ENCODE measurements around the gene FGD3.
"Not testable (repeated sequence)": the region's sequence is repeated elsewhere in the genome, so short reads cannot be mapped to it uniquely, and the experiment has no call there.

FGD3 gene, protein sequence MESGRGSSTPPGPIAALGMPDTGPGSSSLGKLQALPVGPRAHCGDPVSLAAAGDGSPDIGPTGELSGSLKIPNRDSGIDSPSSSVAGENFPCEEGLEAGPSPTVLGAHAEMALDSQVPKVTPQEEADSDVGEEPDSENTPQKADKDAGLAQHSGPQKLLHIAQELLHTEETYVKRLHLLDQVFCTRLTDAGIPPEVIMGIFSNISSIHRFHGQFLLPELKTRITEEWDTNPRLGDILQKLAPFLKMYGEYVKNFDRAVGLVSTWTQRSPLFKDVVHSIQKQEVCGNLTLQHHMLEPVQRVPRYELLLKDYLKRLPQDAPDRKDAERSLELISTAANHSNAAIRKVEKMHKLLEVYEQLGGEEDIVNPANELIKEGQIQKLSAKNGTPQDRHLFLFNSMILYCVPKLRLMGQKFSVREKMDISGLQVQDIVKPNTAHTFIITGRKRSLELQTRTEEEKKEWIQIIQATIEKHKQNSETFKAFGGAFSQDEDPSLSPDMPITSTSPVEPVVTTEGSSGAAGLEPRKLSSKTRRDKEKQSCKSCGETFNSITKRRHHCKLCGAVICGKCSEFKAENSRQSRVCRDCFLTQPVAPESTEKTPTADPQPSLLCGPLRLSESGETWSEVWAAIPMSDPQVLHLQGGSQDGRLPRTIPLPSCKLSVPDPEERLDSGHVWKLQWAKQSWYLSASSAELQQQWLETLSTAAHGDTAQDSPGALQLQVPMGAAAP

DNA sequence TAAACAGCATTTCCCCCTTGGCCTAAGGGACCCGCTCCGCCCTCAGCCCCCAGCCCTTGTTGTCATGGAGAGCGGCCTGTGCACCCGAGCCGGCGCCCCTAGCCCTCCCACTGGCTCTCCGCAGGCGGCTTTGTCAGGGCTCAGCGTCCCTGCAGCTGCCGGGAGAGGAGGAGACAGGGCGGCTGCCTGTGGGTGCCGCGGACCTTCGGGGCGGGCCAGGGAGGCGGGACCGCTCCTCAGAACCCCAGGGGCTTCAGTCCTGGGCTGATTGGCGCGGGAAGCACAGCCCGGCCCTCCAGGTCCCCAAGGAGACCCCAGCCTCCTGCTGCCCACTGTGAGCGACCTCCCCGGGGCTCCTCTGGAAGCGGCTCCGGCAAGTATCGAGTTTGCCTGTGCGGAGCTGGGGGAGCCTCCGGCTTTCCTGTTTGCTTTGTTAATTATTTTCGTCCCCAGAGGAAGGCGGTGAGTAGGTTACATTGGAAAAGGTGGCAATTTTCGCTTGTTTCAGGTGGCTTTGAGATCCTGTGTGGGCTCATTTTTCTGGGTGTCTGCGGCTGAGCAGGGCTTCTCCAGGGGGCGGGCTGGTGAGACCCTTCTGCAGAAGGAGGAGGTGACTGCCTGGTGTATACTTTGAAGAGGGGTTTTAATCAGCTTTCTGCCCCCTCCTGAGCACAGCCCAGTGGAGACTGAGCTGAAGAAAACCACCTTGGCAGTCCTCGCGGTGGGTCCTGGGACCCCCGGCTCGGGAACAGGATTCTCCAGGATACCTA lies at the start of gene FGD3:
Gene FGD3 (plus strand): TSS at position 256 of the 770 bp plus-strand sequence. CDS start 28,734 bp downstream, outside the sequence.
- peak; percentile 71 for DNase-seq

DNA sequence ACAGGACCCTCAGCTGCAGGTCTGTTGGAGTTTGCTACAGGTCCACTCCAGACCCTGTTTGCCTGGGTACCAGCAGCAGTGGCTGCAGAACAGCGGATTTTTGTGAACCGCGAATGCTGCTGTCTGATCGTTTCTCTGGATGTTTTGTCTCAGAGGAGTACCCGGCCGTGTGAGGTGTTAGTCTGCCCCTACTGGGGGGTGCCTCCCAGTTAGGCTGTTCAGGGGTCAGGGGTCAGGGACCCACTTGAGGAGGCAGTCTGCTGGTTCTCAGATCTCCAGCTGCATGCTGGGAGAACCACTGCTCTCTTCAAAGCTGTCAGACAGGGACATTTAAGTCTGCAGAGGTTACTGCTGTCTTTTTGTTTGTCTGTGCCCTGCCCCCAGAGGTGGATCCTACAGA lies 42.2 kb upstream of the FGD3 start:
- not testable (repeated sequence) for DNase-seq

DNA sequence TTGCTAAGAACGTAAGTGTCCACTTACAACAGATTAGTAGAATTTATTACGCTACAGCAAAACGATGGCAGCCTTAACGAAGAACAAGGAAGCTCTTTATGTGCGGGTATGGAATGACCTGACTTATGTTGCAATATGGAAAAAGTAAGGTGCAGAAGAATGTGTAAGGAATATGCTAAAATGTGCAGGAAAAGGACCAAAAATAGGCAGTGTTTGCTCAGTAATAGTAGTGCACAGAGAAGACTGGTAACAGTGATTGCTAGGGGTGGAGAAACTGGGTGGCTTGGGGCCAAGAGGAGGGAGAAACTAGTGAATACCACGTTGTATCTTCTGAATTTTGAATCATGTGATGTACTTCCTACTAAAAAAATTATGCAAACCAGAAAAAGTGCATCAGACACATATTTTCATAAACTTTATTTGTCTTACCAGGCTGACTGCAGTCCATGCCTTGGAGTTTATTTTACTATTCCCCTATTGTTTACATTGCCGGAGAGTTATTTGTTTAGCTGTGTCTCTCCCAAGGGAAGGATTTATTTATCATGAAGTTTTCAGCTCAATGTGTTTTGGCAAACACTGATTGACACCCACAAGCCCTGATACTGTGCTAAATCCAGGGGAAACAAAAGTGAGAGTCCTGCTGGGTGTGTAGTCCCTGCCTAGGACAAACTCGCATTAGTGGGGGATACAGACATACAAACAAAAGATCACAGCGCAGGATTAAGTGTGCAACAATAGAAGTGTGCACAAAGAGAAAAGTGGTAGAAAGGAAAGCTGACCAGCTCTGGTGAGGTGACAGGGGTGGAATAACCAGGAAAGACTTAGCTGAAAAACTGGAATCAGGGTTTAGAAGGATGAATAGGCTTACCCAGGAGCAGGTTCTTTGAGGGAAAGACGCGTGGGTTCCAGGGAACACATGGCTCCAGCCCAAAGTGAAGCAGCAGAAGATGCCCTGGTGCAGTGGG lies 35.5 kb upstream of the FGD3 start:
- DNase-seq = peak; percentile 29

DNA sequence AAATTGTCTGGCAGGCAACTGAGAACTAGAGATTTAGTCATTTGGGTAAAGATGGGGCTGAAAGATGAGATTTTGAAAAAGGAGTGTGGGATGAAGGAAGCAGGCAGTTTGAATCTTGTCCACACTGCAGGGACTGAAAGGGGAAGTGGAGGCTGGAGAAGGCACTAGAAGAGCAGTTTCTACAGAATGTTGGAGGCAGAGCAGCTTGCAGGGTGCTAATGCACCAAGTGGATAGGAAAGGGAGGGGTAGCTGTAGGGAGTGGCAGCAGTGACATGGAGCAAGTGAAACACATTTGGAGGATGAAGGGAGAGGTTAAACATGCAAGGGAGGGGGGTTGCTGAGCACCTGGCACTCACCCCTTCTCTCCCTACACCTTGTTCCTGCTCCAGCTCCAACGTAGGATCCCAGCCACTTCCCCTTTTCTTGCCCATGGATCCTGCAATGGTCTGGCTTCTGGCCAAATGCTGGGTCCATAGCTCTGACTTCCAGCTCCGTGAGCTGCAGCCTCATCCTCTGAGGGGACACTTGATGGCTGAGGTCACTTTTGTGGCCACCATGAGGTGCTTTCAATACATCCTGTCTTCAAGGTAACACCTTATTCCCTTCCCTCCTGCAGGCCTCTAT lies 30.0 kb upstream of the FGD3 start:
- DNase-seq = peak; percentile 5

DNA sequence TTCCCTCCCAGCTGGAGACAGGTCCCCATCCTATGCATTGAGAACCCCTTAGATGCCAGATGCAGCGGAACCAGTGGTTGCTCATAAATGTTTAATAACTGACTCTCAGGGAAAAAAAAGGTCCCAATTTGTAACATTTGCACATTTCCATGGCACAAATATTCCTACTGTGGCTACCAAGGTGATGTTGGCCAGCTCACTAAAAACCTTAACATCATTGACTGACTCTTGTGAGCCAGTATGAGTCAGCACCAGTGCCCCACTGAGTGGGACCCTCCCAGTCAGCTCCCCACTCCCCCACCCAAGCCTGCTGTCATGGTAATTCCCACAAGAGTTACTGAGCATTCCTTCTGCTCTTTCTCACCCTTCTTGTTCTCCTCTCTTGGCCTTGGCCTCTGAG lies 26.9 kb upstream of the FGD3 start:
- DNase-seq = no peak

DNA sequence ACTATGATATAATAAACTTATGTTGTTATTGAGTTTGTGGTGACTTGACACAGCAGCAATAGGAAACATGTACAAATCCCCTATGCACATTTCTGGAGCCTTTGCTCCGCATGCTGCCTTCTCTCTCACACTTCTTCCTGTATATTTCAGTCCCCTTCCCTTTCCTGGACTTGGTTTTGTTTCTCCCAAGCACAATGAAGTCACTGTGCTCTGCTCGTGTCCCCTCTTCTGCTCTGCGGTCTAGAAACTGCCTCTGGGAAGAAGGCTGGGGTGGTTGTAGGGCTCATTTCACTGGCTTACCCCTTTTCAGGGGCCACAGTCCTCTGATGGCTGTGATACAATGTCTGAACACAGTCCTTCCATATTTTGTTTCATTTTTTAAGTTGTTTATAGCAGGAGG lies 15.7 kb upstream of the FGD3 start:
- no peak for DNase-seq

DNA sequence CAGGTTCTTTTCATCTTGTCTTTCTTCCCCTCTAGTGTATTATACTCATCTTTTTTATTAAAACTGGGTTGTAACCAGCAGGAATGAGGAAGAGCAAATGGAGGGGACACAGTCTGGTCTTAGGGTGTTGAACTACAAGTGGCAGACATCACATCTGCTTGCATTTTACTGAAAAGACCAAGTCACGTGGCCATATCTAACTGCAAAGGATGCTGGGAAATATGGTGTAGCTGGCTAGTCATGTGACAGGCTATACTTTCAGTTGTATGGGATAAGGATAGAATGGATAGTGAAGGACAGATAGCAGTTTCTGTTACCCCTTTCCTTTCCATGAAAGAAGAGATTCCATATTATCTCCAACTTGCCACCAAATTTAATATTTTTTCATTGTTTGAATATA lies 13.0 kb upstream of the FGD3 start:
- DNase-seq = no peak

DNA sequence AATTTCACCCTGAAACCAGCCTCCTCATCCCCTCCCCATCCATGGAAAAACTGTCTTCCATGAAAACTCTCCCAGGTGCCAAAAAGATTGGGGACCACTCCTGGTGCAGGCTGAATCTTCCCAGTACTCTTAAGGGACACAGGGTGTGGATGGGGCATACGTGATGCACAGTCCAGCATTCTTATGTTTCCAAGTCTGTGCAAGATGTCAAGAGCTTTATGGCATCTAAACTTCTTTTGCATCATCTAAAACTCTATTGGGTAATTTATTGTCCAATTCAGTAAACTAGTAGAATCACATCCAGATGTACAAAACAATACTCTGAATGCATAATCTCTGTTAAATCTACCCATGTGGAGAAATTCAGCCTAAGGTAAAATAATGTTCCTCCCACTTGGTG lies 9.3 kb upstream of the FGD3 start:
- DNase-seq = no peak

DNA sequence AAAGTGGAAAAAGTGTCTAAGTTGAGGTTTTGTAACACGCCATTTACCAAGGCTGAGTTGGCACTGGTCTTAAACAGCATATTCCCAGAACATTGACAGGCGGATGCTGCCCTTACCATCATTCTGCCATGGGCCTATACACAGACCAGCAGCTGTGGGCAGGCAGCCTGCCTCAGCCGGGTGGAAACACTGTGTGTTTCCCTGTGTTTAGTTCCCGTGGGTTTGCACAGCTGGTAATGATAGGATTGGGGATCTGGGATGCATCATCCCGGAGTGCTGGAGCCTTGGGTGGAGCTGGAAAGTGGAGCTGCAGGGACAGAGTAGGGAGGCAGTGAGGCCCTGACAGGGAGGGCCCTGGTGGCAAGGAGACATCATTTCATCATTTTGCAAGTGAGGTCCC lies 5.5 kb upstream of the FGD3 start:
- no peak for DNase-seq

DNA sequence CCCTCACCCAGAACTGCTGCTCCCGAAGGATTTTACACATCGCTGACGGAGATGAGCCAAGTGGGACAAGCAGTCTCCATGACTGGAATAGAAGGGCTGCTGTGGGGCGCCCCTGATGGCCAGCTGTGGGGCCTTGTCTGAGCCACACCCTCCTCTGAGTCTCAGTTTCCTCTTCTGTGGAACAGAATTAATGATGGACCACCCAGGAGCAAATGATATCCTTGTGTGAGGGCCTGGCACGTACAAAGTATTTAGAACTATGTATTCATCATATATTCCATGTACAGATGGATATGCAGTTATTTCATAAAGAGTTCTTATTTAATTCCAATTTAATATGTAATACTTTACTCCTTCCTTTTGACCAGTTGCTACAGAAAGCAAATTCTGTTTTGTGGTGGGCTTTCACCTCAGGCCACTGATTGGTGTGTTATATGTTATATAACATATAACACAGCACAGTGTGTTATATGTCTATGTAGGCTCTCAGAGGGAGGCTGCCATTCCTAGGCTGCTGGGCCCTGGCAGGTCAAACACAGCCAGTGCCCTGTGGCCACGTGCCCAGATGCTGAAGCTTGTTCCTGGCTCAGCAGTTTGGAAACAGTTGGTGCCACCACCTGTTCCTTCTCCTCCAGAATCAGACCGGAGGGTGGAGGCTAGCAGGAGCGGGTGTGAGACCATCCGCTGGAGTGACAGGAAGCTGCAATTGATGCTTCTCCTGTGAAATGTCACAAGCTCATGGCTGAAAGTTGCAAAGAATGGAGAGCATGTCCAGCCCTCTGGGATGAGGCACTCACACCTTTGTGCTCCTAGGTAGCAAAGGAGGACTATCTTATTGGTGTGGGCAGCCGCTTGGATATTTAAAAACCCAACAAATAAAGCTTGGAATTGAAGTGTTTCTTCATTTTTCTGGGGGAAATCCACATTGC lies 4.4 kb upstream of the FGD3 start:
- DNase-seq = no peak

DNA sequence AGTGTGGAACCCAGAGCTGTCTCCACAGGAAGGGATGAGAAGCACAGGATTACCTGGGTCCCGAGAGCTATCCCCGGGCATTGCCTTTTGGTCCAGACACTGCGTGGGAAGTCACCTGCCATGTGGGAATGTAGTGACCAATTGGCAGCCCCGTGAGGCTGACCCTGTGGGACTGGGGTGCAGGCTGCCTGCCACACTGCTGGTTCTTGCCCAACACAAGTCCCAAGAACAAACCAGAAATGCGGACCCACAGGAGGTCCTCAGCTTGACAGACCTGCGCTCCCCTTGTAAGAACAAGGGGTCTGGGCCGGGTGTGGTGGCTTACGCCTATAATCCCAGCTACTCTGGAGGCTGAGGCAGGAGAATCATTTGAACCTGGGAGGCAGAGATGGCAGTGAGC lies 2.4 kb upstream of the FGD3 start:
- DNase-seq = no peak

DNA sequence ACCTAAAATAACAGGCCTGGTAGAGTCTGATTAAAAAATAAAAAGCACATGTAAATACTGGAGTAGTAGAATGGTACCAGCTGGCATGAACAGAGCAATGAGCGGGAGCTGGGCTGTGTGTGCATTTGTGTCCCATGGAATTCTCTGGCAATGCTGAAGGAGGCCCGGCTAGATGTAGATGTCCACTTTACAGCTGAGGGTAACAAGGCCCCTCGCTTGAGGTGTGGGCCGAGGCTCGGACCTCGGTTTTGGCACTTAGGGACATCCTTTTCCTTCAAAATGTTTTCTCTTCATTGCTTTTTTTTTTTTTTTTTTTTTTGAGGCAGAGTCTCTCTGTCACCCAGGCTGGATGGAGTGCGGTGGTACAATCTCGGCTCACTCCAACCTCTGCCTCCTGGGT lies 1.5 kb upstream of the FGD3 start:
- DNase-seq = no peak

DNA sequence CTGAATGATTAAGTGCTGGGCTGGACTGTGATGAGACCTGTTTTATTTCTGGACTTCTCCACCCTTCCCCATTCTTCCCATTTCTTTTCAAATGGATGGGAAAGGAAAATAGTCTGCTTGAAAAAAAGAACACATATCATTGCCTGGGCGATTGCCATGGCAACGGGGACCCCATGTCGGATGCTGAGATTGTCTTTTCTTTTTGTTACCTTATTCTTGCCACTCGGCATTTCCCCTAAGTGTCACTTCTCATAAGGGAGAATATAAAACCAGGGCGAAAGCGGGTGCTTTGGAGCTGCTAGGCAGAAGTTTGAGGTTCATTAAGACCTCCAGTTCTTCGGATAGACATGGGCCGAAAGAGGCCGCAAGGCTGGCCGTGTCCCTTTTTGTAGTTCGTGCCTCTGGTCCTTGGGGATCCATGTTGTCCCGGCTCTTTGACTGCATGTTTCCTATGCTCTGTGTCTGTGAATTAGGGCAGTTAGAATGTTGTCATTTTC lies 763 bp downstream of the FGD3 start:
- DNase-seq = no peak

DNA sequence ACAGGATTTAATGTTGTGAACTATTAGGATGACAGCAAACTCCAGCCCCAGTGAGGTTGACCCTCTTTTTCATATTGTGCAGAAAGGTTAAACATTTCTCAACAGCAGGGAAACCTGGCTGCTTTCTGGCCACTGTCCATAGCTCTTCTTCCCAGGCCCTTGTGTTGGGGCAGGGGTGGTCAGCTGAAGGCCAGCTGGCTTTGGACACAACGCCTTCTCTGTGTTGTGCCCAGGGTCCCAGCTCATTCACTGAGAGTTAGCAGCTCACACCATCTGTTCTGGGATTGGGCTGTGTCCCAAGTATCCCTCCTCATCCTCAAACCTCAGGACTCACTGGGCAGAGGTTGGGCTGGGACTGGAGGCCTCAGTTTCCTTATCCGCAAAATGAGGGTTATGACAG lies 1.3 kb downstream of the FGD3 start:
- DNase-seq = no peak

DNA sequence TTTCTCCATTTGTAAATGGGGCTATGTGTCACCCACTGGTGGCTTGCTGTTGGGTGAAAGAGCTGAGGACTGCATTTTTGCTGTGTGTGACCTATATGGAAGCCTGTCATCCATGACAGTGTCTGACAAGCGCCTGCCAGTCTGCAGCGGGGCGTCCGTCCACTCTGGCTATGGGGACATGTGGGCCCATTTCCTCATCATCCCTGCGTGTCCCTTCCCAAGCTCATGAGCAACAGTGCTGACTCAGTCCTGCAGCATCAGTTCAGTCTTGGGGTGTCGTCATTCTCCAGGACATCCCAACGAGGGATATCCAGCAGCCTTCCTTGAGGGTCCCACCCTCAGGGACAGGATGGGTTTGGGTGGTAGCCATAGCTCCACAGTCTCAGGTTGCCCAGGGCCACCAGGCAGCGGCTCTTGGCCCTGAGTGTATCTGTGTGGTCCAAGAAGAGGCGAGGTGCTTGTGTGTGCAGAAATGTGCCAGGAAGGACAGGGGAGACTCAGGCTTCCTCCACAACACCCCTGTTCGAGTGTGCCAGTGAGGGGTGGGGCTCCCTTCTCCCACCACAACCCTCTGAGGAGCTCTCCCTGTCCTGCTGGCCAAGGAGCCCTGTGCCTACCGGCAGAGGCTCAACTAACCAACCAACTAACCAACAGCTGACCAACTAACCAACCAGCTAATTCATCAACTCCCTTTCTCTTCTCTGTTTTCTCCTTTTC lies 2.1 kb downstream of the FGD3 start:
- DNase-seq = no peak

DNA sequence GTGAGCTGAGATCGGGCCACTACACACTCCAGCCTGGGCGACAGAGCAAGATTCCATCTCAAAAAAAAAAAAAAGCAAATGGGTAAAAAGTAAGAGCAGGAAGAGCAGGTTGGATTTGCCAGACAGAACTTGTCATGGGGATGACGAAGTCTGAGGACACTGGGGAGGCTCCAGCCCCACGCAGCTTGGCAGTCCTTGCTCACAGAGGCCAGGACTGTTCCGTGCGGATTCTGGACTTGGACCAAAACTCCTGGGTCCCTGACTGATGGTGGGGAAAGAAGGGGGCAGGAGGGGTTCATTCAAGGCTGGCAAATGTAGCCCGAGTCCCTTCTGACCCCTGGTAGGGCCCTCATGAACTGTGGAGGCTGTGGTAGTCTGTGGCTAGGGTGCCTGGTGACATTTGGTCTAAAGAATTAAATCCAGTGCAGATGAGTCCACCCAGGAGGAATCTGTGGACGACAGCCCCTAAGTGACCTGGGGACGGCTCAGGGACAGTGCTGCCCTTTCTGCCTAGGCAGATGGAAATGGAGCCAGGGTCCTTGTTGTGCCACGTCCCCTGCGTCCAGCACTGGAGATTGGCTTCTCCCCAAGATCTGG lies 3.1 kb downstream of the FGD3 start:
- no peak for DNase-seq

DNA sequence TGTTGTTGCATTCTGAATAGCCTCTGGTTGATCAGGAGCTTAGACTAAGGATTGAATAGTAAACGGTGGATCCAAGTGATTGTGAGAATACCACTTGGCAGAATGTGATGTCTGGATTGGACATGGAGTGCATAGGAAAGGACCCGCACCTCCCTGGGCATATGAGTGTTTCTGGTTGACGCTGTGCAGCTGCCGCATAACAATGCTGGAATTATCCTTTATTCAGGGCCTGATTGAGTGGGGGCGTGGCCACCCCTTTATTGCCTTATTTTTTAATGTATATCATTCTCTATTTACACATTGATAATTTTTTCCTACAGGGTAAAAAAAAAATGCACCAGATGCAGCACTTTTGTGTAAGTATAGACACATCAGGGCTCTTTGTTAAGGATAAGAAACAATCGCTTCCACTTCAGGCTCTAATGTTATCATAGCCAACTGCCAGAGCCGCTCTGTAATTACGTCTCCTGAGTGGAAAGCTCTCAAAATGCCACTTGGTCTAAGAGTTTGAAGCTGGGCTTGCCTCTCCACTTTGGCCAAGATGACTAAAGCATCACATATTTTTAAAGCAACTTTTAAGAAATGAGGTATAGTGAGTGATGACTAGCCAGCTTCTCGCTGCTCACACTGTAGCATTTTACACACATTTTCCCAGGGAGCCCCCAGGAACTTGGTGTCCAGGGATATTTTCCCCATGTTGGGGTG lies 5.7 kb downstream of the FGD3 start:
- peak; percentile 90 for DNase-seq

DNA sequence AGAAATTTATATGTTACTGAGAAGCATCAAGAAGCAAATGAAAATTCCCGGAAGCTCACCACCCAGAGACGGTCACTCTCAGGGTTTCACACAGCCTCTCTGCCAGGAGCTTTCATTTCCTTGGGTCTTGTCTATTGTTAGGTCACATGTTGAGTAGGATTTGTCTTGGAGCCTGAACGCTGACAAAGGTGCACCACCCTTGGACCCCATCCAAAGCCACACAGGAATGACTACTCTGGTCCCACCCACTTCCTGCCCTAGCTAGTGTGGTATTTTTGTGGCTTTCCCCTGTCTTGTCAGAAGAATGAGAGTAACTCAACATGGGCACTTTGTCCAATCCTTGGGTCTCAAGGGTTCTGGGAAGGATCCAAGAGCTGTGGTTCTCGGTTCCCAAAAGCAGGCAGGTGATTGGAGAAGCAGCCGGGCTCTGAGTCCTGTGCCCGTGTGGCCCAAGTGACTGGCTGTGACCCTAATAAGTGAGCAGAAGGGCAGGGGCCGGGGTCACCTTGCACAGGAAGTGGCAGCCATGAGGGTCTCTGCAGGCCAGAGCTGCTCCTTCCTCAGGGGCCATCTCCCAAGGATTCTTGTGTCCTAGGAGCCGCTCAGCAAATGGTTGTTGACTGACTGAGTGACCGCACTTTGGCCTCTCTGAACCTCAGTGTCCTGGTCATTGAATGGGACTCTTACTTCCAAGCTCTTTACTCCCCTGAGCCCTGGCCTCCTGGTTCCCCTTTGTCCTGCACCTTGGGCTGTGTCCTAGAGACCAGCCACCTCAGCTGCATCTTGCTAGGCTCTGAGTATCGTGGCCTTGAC lies 6.9 kb downstream of the FGD3 start:
- DNase-seq = peak; percentile 52

Measured in NCI-H510A treated with DMSO at 0.1 percent for 48 hours (cell line).